Lung (tissue), 12 donors: ENCODE data around the gene SDS. TPM values are rescaled to one million over a fixed set of nuclear protein-coding genes. Genes with fewer than 3 reads are reported as not detected.

Experiments
- ATAC-seq: fragments of 200-7000 bp; cut with Tn5 transposase; one replicate; pipeline ENCODE4 v1.9.1; 2020; ENCODE audit warnings: moderate number of reproducible peaks; ENCODE audit not compliant: insufficient read depth, low FRiP score
- DNase-seq, 3 donors: peaks; one replicate each; pipeline ENCODE4 v3.0.0-alpha.2; 2013 to 2017
- H3K27ac ChIP-seq, 2 donors: one replicate each; pipeline ENCODE4 v1.5.1; 2013; ENCODE audit warnings: mild to moderate bottlenecking in 2 of 2, moderate library complexity in 2 of 2, control low read depth in 1 of 2, inconsistent platforms in 1 of 2, low read depth in 1 of 2, low read length in 1 of 2
- H3K27me3 ChIP-seq, 3 donors: one replicate each; pipeline ENCODE4 v1.5.1; 2013; ENCODE audit warnings: low read length in 2 of 3; ENCODE audit not compliant: control insufficient read depth in 3 of 3, insufficient read depth in 3 of 3
- H3K36me3 ChIP-seq, 4 donors: one replicate each; pipeline ENCODE4 v1.5.1; 2013; ENCODE audit warnings: low read length in 4 of 4, mild to moderate bottlenecking in 1 of 4, moderate library complexity in 1 of 4; ENCODE audit not compliant: control insufficient read depth in 4 of 4, insufficient read depth in 4 of 4
- H3K4me1 ChIP-seq, 5 donors: one replicate each; pipeline ENCODE4 v1.5.1; 2013; ENCODE audit warnings: low read length in 5 of 5, mild to moderate bottlenecking in 2 of 5, moderate library complexity in 1 of 5; ENCODE audit not compliant: control insufficient read depth in 5 of 5, insufficient read depth in 5 of 5
- H3K4me3 ChIP-seq: one replicate; pipeline ENCODE4 v1.5.1; 2013; ENCODE audit warnings: mild to moderate bottlenecking, control low read depth, moderate library complexity
- H3K9ac ChIP-seq, 2 donors: one replicate each; pipeline ENCODE4 v1.5.1; 2013; ENCODE audit warnings: low read length in 2 of 2, control low read depth in 1 of 2; ENCODE audit not compliant: insufficient read depth in 1 of 2
- H3K9me3 ChIP-seq, 4 donors: one replicate each; pipeline ENCODE4 v1.5.1; 2013; ENCODE audit warnings: low read length in 3 of 4, mild to moderate bottlenecking in 1 of 4, moderate library complexity in 1 of 4; ENCODE audit not compliant: control insufficient read depth in 4 of 4, insufficient read depth in 3 of 4
- CTCF ChIP-seq: IDR thresholded peaks from 2 replicates; pipeline ENCODE4 v1.5.1; 2012; ENCODE audit warnings: mild to moderate bottlenecking; ENCODE audit errors: control extremely low read depth, extremely low read depth
- WGBS, 2 donors: extraction: QIAGEN DNeasy Blood & Tissue Kit; methylation state at CpG; one replicate each; pipeline ENCODE4 v1.1.7; 2013; 5-methylcytosine and 5-hydroxymethylcytosine counted together
- polyA plus RNA-seq, 2 donors: library from polyadenylated mRNA; stranded (reverse); fragments of 200-250 nt; gene quantifications; one replicate each; pipeline ENCODE4 v1.2.1, GENCODE V29; 2013
- total RNA-seq, 2 donors: library from RNA; depleted of rRNA in 1 of 2; stranded (reverse); fragments of >200 nt in 1 of 2; gene quantifications; one replicate each; pipeline ENCODE4 v1.2.1, GENCODE V29; 2014 to 2021
- donor health status: control.
- donor health status: control.
- donor health status: Bipolar disorder and iron deficiency.
- donor health status: healthy.
- donor health status: DM: yes; HTN: yes; CAD: no.

SDS gene
- total and polyA plus RNA-seq, 4 donors: 0.20 to 8.4 (median 2.1) TPM

- H3K4me1 ChIP-seq: peaks cover 0 to 6% (median 0%) of the 10 kb centered on the region in 5 donors
- H3K9ac ChIP-seq: peak within 1 kb of the TSS; percentile 75 to 85
- peak within 1 kb of the TSS; percentile 47 for H3K4me3 ChIP-seq
- TF ChIP-seq CTCF: no peak
- no peaks in the 10 kb centered on the region for H3K36me3 ChIP-seq
- ATAC-seq: peak; percentile 89
- H3K27ac ChIP-seq: peak within 1 kb of the TSS in 1 of 2 donors; percentile 40
- no peaks in the 10 kb centered on the region for H3K9me3 ChIP-seq
- WGBS, 2 donors: 9 to 10% methylated on average over 13 of the region's 13 CpGs
- H3K27me3 ChIP-seq: no peaks in the 10 kb centered on the region
- peak; percentile 65 to 81 (median 67) for DNase-seq
These were observed 18.6 kb upstream of the SDS start, which contains the start of gene SDSL for GRCh38 chr12:113422030-113422885. Gene SDSL, plus strand, starts transcription at chr12:113422380. Its CDS starts 5,603 bp downstream, at chr12:113427983.

DNA sequence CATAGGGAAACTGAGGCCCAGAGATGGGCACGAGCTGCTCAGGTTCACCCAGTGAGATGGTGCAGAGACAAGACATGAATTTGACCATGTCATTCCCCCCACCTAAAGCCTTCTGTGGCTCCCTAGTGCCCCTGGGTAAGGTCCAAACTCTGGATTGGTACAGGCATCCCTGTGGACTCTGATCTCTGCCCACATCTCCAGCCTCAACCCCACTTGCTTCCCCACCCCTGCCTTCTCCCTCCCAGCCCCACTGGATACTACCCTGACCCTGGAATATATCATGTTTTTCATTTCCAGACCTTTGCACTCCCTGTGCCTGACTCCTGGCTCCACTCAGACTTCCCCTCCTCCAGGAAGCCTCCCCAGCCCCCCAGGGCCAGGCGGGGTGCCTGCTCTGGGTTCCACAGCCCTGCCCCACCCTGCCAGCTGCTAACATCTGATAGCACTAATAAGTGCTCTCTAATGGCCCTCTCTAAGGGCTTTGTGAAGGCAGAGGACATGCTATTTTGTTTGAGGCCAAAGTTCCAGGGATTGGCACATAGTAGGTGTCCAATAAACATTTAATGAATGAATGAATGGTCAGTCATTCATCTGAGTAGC is 17.4 kb upstream of the SDS start:
- Histone ChIP-seq H3K9ac (no peak overlapping the region), H3K9me3 (no peaks in the 10 kb centered on the region), H3K4me3 (no peak overlapping the region), H3K4me1 (peaks cover 0 to 6% (median 0%) of the 10 kb centered on the region in 5 donors), H3K36me3 (no peaks in the 10 kb centered on the region), H3K27me3 (no peaks in the 10 kb centered on the region), H3K27ac (no peak overlapping the region)
- ATAC-seq (no peak), DNase-seq (no peak)
- WGBS, 2 donors: 69 to 73% methylated on average over 2 of the region's 2 CpGs
- no peak for TF ChIP-seq CTCF

GRCh38 chr12:113418213-113418879 is 14.7 kb upstream of the SDS start:
- ATAC-seq (no peak), DNase-seq (peak in 1 of 3 donors; percentile 27)
- no peak for TF ChIP-seq CTCF
- H3K4me1 ChIP-seq: peaks cover 0 to 6% (median 0%) of the 10 kb centered on the region in 5 donors
- H3K27me3 ChIP-seq: no peaks in the 10 kb centered on the region
- no peak overlapping the region for H3K9ac ChIP-seq
- H3K9me3 ChIP-seq: no peaks in the 10 kb centered on the region
- no peak overlapping the region for H3K27ac ChIP-seq
- H3K4me3 ChIP-seq: no peak overlapping the region
- H3K36me3 ChIP-seq: no peaks in the 10 kb centered on the region
- 41 to 69% methylated on average over 13 of the region's 13 CpGs for WGBS, 2 donors
